LNCAP (cell line): ENCODE results near the gene RAPGEF5.

ENCODE experiments used
- TF ChIP-seq, protein P1 (sequence below): fragments of 450-650 bp; IDR thresholded peaks from 2 replicates; pipeline ENCODE4 v1.5.1; 2017; ENCODE audit warnings: mild to moderate bottlenecking

RAPGEF5 gene

DNA sequence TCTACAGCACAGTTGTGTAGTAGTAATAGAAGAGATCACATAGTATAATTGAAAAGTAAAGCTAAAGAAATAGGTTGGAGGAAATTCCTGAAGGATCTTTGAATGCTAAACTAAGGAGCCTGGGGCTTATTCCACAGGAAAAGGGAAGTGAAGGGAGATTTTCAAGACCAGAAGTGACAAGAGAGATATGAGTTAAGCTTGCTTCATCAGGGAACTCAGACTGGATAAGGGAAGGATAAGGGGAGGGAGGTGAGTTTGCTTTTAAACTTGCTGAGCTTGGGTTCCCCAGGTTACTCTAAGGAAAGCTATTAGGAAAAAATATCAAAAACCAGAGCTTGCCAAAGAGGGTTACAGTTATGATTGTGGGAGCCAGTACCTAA, 182.4 kb downstream of the RAPGEF5 start:
- TF ChIP-seq, protein P1, sequence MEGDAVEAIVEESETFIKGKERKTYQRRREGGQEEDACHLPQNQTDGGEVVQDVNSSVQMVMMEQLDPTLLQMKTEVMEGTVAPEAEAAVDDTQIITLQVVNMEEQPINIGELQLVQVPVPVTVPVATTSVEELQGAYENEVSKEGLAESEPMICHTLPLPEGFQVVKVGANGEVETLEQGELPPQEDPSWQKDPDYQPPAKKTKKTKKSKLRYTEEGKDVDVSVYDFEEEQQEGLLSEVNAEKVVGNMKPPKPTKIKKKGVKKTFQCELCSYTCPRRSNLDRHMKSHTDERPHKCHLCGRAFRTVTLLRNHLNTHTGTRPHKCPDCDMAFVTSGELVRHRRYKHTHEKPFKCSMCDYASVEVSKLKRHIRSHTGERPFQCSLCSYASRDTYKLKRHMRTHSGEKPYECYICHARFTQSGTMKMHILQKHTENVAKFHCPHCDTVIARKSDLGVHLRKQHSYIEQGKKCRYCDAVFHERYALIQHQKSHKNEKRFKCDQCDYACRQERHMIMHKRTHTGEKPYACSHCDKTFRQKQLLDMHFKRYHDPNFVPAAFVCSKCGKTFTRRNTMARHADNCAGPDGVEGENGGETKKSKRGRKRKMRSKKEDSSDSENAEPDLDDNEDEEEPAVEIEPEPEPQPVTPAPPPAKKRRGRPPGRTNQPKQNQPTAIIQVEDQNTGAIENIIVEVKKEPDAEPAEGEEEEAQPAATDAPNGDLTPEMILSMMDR: no peak

DNA sequence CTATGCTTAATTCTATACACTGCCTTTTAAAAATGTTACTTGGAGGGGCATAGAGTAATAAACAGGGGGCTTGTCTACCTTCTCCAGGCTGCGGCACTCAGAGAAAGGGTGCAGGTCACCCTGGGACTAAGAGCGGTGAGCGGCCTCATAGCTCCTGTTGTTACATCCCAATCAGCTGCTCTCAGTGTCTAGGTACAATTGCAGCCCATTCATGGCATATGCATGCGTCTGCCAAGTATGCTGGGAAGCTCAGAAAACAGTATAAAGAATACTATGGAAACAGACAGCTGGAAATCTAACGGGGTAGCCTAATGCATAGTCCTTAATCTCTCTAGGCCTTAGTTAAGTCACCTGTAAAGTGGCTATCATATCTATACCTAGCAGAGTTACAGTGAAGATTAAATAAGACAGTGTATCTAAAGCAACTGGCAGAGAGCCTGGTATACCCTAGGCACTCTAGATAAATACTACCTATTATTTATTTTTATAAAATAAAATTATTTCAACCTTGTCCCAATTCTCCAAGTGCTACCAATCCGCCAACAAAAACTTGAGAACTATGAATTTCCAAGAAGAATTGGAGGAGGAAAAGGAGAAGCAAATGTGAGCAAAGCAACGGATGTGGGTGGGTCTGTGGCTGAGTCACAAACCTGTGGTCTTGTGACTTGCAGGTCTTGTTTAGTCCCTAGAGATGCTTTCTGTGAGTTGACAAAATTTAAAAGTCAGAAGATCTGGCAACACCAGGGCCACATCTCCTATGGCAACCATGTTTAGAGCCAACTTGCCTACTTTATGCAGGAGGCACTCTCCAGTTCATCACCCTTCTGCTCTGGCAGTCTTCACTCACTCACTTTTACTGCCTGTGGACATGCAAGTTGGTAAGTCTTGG, 183.0 kb downstream of the RAPGEF5 start:
- TF ChIP-seq, protein P1: no peak

GRCh38 chr7:22168129-22168634, 188.8 kb downstream of the RAPGEF5 start:
- TF ChIP-seq, protein P1: no peak

- TF ChIP-seq, protein P1: no peak
Observed at GRCh38 chr7:22167482-22167881, 189.5 kb downstream of the RAPGEF5 start.

GRCh38 chr7:22166928-22167327, 190.0 kb downstream of the RAPGEF5 start:
- TF ChIP-seq, protein P1: no peak

DNA sequence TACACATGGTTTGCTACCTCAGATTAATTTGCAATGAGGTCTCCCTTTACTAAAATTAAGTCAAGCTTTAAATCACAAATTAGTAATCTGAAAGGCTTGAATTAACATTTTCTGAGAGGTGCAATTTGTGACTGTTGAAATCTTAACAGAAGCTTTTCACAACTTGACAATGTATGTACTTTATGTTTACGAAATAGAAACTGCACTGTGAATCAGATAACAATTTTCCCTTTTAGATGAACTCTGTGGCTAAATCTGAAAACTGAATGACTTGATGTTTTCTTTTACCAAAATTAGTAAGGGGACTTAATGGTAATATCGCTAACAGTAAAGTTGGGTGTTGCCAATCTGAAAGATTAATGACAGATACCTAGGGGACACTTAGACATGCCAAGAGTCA, 197.6 kb downstream of the RAPGEF5 start:
- TF ChIP-seq, protein P1: no peak

GRCh38 chr7:22157552-22157951, 199.4 kb downstream of the RAPGEF5 start:
- TF ChIP-seq, protein P1: no peak
